Mesendoderm (in vitro differentiated cells): ENCODE results near the gene WDR17.

Experiments used
- DNase-seq: peaks from one replicate; pipeline ENCODE4 v3.0.0; 2013
- H2AK5ac ChIP-seq: 2 replicates; pipeline ENCODE4 v1.6.1; 2013; ENCODE audit warnings: low read length, inconsistent platforms
- H2BK120ac ChIP-seq: 2 replicates; pipeline ENCODE4 v1.6.1; 2013; ENCODE audit warnings: low read depth, mild to moderate bottlenecking, low read length, moderate library complexity, mixed read lengths
- H2BK15ac ChIP-seq: replicated peaks from 2 replicates; pipeline ENCODE4 v1.6.1; 2013; ENCODE audit warnings: low read depth, mild to moderate bottlenecking, moderate library complexity
- H2BK5ac ChIP-seq: 2 replicates; pipeline ENCODE4 v1.6.1; 2013; ENCODE audit warnings: low read length, inconsistent platforms
- H3K18ac ChIP-seq: 2 replicates; pipeline ENCODE4 v1.6.1; 2013; ENCODE audit warnings: mild to moderate bottlenecking, low read length, mixed read lengths
- H3K23ac ChIP-seq: one replicate; pipeline ENCODE4 v1.6.1; 2013; ENCODE audit warnings: low read length
- H3K27ac ChIP-seq: 2 replicates; pipeline ENCODE4 v1.5.1; 2013; ENCODE audit warnings: low read depth, mild to moderate bottlenecking, inconsistent platforms, low read length, moderate library complexity
- H3K27me3 ChIP-seq: 2 replicates; pipeline ENCODE4 v1.6.1; 2013; ENCODE audit warnings: low read length, control low read depth, mild to moderate bottlenecking, inconsistent platforms; ENCODE audit not compliant: insufficient read depth, poor library complexity
- H3K36me3 ChIP-seq: 2 replicates; pipeline ENCODE4 v1.6.1; 2013; ENCODE audit warnings: low read length, inconsistent platforms; ENCODE audit not compliant: control insufficient read depth, insufficient read depth
- H3K4ac ChIP-seq: one replicate; pipeline ENCODE4 v1.6.1; 2013; ENCODE audit warnings: low read depth, mild to moderate bottlenecking, low read length, moderate library complexity
- H3K4me1 ChIP-seq: 2 replicates; pipeline ENCODE4 v1.6.1; 2013; ENCODE audit warnings: low read depth, low read length, inconsistent platforms; ENCODE audit not compliant: control insufficient read depth
- H3K4me2 ChIP-seq: 2 replicates; pipeline ENCODE4 v1.6.1; 2013; ENCODE audit warnings: low read length
- H3K4me3 ChIP-seq: 2 replicates; pipeline ENCODE4 v1.5.1; 2013; ENCODE audit warnings: mild to moderate bottlenecking, low read length
- H3K56ac ChIP-seq: one replicate; pipeline ENCODE4 v1.6.1; 2013; ENCODE audit warnings: low read length
- H3K79me1 ChIP-seq: 2 replicates; pipeline ENCODE4 v1.6.1; 2013; ENCODE audit warnings: low read length, inconsistent platforms
- H3K79me2 ChIP-seq: 2 replicates; pipeline ENCODE4 v1.6.1; 2013; ENCODE audit warnings: mild to moderate bottlenecking, low read length; ENCODE audit not compliant: control insufficient read depth, insufficient read depth
- H3K9ac ChIP-seq: 2 replicates; pipeline ENCODE4 v1.6.1; 2013; ENCODE audit warnings: low read length, inconsistent platforms
- H4K5ac ChIP-seq: one replicate; pipeline ENCODE4 v1.6.1; 2013; ENCODE audit warnings: low read length
- H4K8ac ChIP-seq: one replicate; pipeline ENCODE4 v1.6.1; 2013; ENCODE audit warnings: low read depth, mild to moderate bottlenecking, control low read depth, low read length, moderate library complexity
- WGBS: extraction: QIAGEN DNeasy Blood & Tissue Kit; methylation state at CpG from one replicate; pipeline ENCODE4 v1.1.7; 2013; ENCODE audit warnings: low lambda C conversion rate, missing lambda C conversion rate; ENCODE audit not compliant: insufficient coverage; ENCODE audit errors: extremely low coverage; 5-methylcytosine and 5-hydroxymethylcytosine counted together

Gene WDR17

DNA sequence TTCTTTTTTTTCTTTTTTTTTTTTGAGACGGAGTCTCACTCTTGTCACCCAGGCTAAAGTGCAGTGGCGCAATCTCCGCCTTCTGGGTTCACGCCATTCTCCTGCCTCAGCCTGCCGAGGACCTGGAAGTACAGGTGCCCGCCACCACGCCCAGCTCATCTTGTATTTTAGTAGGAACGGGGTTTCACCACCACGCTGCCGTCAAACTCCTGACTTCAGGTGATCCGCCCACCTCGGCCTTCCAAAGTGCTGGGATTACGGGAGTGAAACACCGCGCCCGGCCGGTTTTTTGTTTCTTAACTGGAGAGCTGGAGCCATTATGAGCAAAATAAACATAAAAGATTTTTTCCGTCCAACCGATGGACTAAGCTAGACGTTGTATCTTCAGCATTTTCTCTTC is 1.9 kb upstream of the WDR17 start:
- no peak overlapping the region for H3K4ac ChIP-seq
- no peak overlapping the region for H4K8ac ChIP-seq
- H3K18ac ChIP-seq: no peak overlapping the region
- H3K4me2 ChIP-seq: no peak overlapping the region
- no peaks in the 10 kb centered on the region for H3K4me1 ChIP-seq
- H2BK5ac ChIP-seq: no peak overlapping the region
- H2AK5ac ChIP-seq: no peak overlapping the region
- H3K23ac ChIP-seq: no peak overlapping the region
- H2BK15ac ChIP-seq: no peak overlapping the region
- no peaks in the 10 kb centered on the region for H3K79me1 ChIP-seq
- no peaks in the 10 kb centered on the region for H3K36me3 ChIP-seq
- no peak overlapping the region for H2BK120ac ChIP-seq
- H3K9ac ChIP-seq: no peak overlapping the region
- H3K27ac ChIP-seq: no peak overlapping the region
- DNase-seq: no peak
- no peak overlapping the region for H4K5ac ChIP-seq
- H3K79me2 ChIP-seq: no peaks in the 10 kb centered on the region
- H3K56ac ChIP-seq: no peak overlapping the region
- no peak overlapping the region for H3K4me3 ChIP-seq
- no CpG with 5 or more reads among the region's 20 CpGs for WGBS
- no peaks in the 10 kb centered on the region for H3K27me3 ChIP-seq

DNA sequence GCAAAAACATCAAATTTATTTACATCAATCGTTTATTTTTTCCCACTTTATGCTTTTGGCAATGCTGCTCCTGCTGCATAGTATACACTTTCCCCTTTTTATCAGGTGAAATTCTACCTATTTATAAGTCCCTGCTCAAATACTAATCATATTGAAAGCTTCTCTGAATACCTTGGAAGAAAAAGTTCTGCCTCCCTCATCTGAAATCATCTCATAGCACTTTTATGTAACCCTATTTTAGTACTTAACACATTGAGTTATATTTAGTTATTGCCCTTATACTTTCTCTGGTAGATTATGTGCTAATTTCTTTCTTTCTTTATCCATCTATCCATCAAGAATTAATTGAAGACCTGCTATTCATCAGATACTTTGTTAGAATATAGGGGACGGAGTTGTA is 1.1 kb upstream of the WDR17 start:
- Histone ChIP-seq H2BK120ac (no peak overlapping the region), H3K79me1 (no peaks in the 10 kb centered on the region), H4K5ac (no peak overlapping the region), H2BK15ac (no peak overlapping the region), H3K36me3 (no peaks in the 10 kb centered on the region), H3K4me3 (no peak overlapping the region), H3K27me3 (no peaks in the 10 kb centered on the region), H3K79me2 (no peaks in the 10 kb centered on the region), H3K18ac (no peak overlapping the region), H3K56ac (no peak overlapping the region), H2BK5ac (no peak overlapping the region), H3K4me2 (no peak overlapping the region), H3K23ac (no peak overlapping the region), H3K4ac (no peak overlapping the region), H3K27ac (no peak overlapping the region), H3K4me1 (no peaks in the 10 kb centered on the region), H4K8ac (no peak overlapping the region), H2AK5ac (no peak overlapping the region), H3K9ac (no peak overlapping the region)
- no CpG with 5 or more reads among the region's 2 CpGs for WGBS
- DNase-seq: no peak

DNA sequence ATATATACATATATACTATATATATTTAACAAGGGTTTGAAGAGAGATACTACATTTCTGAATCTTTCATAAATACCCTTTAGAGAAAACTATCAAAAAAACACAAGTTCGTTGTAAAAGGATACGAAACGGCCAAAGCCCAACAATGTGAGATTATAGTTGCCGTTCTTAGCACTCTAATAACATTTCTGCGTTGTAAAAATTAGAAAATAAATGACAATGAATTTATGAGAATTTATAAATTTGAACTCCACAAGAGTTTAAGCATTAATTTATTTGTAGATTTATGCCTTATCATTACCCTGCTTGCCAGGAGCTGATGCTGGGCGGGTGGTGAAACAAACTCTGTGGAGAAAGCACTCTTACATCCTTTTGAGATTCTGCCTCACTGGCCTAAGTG is 1.1 kb downstream of the WDR17 start:
- H3K27ac ChIP-seq: no peak overlapping the region
- H3K18ac ChIP-seq: no peak overlapping the region
- H2BK5ac ChIP-seq: no peak overlapping the region
- H3K9ac ChIP-seq: no peak overlapping the region
- H3K79me1 ChIP-seq: no peaks in the 10 kb centered on the region
- no peak overlapping the region for H2BK120ac ChIP-seq
- no peak overlapping the region for H3K4me3 ChIP-seq
- no peak overlapping the region for H3K4ac ChIP-seq
- no peak overlapping the region for H3K4me2 ChIP-seq
- H3K79me2 ChIP-seq: no peaks in the 10 kb centered on the region
- no CpG with 5 or more reads among the region's 6 CpGs for WGBS
- no peak overlapping the region for H4K8ac ChIP-seq
- no peak overlapping the region for H2AK5ac ChIP-seq
- H2BK15ac ChIP-seq: no peak overlapping the region
- H4K5ac ChIP-seq: no peak overlapping the region
- H3K4me1 ChIP-seq: no peaks in the 10 kb centered on the region
- no peak for DNase-seq
- no peak overlapping the region for H3K56ac ChIP-seq
- no peaks in the 10 kb centered on the region for H3K27me3 ChIP-seq
- H3K23ac ChIP-seq: no peak overlapping the region
- H3K36me3 ChIP-seq: no peaks in the 10 kb centered on the region

DNA sequence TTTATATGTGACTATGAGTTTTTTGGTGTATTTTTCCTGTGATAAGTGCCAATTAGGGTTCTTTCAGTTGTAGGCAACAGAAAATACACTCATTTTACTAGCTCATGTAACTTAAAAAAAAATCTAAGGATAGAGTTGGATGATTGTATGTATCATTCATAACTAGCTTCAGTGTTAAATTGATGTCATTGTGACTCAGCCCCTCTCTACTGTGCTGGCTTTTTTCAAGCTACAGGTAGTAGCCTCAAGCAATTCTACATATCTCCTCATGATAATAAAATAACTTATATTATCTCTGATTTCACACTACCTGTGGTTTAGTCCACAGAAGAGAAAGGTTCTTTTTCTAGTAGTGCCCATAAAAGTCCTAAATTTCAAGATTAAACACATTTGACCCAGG is 11.9 kb downstream of the WDR17 start:
- Histone ChIP-seq H3K56ac (no peak overlapping the region), H3K36me3 (no peaks in the 10 kb centered on the region), H3K79me1 (no peaks in the 10 kb centered on the region), H3K27ac (no peak overlapping the region), H3K79me2 (no peaks in the 10 kb centered on the region), H4K8ac (no peak overlapping the region), H3K4ac (no peak overlapping the region), H2BK15ac (no peak overlapping the region), H2BK5ac (no peak overlapping the region), H3K27me3 (no peaks in the 10 kb centered on the region), H3K4me1 (no peaks in the 10 kb centered on the region), H4K5ac (no peak overlapping the region), H3K4me2 (no peak overlapping the region), H2BK120ac (no peak overlapping the region), H3K9ac (no peak overlapping the region), H2AK5ac (no peak overlapping the region), H3K4me3 (no peak overlapping the region), H3K18ac (no peak overlapping the region), H3K23ac (no peak overlapping the region)
- DNase-seq: no peak

DNA sequence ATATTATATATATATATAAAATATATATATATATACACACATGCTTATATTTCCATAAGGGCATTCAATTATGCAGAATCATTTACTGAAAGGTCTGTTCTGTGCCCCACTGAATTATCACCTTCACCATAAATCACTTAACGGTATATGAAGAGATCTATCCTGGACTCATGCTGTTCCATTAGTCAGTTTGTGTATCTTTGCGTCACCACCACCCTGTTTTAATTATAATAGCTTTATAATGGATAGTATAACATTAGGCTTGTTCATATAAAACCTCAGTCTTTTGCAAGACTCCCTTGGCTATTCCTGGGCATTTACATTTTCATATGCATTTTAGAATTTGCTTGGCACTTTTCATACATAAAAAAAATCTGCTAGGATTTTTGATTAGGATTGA is 19.1 kb downstream of the WDR17 start:
- Histone ChIP-seq H3K36me3 (no peaks in the 10 kb centered on the region), H3K4me2 (no peak overlapping the region), H3K4ac (no peak overlapping the region), H3K4me3 (no peak overlapping the region), H3K4me1 (no peaks in the 10 kb centered on the region), H2AK5ac (no peak overlapping the region), H4K5ac (no peak overlapping the region), H3K56ac (no peak overlapping the region), H3K23ac (no peak overlapping the region), H3K27me3 (no peaks in the 10 kb centered on the region), H3K27ac (no peak overlapping the region), H2BK5ac (no peak overlapping the region), H4K8ac (no peak overlapping the region), H3K79me1 (no peaks in the 10 kb centered on the region), H3K9ac (no peak overlapping the region), H2BK120ac (no peak overlapping the region), H2BK15ac (no peak overlapping the region), H3K18ac (no peak overlapping the region), H3K79me2 (no peaks in the 10 kb centered on the region)
- no CpG with 5 or more reads among the region's 2 CpGs for WGBS
- DNase-seq: no peak

DNA sequence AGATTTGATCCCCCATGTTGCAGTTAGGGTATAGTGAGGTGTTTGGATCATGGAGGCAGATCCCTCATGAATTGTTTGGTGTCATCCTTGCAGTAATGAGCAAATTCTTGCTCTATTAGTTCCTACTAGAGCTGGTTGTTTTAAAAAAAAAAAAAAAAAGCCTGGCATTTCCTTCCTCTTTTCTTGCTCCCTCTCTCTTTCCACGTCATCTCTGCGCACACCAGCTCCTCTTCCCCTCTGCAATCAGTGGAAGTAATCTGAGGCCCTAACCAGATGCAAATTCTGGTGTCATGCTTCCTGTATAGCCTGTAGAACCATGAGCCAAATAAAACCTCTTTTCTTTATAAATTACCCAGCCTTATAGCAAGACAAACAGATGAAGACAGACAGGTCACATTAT is 24.5 kb downstream of the WDR17 start:
- no peak overlapping the region for H2BK120ac ChIP-seq
- DNase-seq: no peak

More for the DNA sequence above, 24.5 kb downstream of the WDR17 start:
- no peak overlapping the region for H3K4me2 ChIP-seq
- H3K4me1 ChIP-seq: no peaks in the 10 kb centered on the region
- H2BK15ac ChIP-seq: no peak overlapping the region
- H3K56ac ChIP-seq: no peak overlapping the region
- H3K27ac ChIP-seq: no peak overlapping the region
- no peak overlapping the region for H3K4ac ChIP-seq
- H3K23ac ChIP-seq: no peak overlapping the region
- whole genome bisulfite sequencing: no CpG with 5 or more reads among the region's 2 CpGs
- H3K18ac ChIP-seq: no peak overlapping the region
- no peak overlapping the region for H2BK5ac ChIP-seq
- no peak overlapping the region for H4K5ac ChIP-seq
- no peak overlapping the region for H2AK5ac ChIP-seq
- H3K9ac ChIP-seq: no peak overlapping the region
- H3K79me2 ChIP-seq: no peaks in the 10 kb centered on the region
- H3K79me1 ChIP-seq: no peaks in the 10 kb centered on the region
- no peak overlapping the region for H3K4me3 ChIP-seq
- no peaks in the 10 kb centered on the region for H3K27me3 ChIP-seq
- no peaks in the 10 kb centered on the region for H3K36me3 ChIP-seq
- no peak overlapping the region for H4K8ac ChIP-seq
